GM18505 (cell line): ENCODE data around the gene TFAP2D.

Source experiments
- ATAC-seq: cut with Tn5 transposase; IDR thresholded peaks from one replicate; pipeline ENCODE4 v1.9.1; 2021; ENCODE audit not compliant: unreplicated experiment
- POLR2A ChIP-seq: IDR thresholded peaks from 4 replicates; pipeline ENCODE4 v1.6.1; 2011; ENCODE audit warnings: borderline replicate concordance; ENCODE audit not compliant: insufficient read depth, insufficient read length; ENCODE audit errors: extremely low read depth

Gene TFAP2D

DNA sequence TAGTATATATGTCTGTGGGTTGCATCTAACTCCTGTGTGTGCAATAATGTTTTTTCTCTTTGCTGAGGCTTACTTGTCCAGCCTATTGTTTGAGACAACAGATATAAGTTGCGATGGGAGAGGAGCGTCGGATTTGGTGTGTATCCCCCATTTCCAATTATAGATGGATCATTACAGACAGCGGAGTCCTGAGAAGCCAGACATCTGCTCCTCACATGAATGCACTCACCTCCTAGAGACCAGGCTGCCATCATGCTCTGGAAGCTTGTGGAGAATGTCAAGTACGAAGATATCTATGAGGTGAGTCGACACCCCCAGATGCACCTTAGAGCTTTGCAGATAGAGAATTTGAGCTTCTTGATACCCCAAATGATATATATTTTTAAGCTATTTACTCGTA lies 105.3 kb downstream of the TFAP2D start, which contains the start of gene TFAP2B:
TFAP2B (plus strand) TSS at position 199 of the 400 bp plus-strand sequence; CDS start at position 220, 21 bp downstream.
- ATAC-seq, result no peak
- no peak for TF ChIP-seq POLR2A

DNA sequence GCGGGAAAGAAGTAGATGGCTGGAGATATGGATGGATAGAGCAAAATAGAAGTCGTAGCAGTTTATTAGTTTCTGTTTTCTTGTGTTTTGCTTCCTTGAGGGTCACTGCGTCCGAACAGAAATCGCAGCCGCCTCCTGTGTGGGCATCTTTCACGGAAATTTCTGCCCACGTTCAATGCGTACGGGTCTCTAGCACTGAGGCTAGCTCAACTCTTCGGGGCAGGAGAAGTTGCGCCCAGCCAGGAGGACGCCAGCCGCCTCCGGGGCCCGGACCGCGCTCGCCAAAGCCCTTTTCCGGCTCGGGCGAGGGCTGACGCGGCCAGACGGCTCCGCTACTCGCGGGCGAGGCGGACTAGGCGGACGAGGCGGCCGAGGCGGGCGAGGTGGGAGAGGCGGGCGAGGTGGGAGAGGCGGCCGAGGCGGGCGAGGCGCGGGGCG lies 106.2 kb downstream of the TFAP2D start:
- no peak for TF ChIP-seq POLR2A
- ATAC-seq, result no peak

DNA sequence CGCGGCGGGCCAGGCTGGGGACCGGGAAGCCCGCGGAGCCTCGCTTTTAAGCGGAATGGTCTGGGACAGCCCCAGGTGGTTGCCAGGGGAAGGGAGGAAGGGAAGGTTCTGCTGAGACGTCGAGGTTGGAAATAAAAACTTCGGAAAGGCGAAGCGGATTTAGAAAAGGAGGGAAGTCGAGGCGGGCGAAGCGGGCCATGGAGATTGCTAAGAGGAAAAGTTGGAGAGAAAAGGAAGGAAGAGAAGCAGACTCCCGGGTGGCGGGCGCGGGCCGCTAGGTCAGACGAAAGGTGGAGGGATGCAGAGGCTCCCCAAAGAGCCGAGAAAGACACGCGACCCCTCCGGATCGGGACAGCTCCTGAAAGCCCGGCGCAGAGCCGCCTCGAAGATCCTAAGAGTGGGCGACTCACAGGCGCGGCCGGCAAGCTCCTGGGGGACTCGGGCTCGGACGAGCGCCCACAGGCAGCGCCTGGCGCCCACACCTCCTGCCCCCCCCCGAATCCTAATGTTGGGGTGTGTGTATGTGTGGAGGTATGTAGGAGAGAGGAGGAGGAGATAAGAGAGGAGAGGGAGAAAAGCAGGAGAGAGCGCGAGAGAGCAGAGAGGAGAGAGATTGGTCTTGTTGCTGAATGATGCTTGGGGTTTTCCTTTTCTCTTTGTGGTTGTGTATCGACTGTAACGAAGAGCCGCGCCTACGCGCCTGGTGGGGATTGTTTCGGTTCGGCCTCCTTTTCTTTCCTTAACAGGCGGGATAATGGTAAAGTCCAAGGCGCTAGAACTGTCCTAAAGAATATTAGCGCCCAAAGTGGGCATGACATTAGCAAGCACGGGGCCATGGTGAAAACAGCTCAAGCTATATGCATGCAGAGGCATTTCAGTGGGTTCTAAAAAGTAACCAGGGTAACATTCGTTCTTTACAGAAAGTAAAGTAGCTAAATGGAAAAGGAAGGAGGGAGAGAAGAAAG lies 106.9 kb downstream of the TFAP2D start:
- no peak for ATAC-seq
- TF ChIP-seq POLR2A, result no peak

DNA sequence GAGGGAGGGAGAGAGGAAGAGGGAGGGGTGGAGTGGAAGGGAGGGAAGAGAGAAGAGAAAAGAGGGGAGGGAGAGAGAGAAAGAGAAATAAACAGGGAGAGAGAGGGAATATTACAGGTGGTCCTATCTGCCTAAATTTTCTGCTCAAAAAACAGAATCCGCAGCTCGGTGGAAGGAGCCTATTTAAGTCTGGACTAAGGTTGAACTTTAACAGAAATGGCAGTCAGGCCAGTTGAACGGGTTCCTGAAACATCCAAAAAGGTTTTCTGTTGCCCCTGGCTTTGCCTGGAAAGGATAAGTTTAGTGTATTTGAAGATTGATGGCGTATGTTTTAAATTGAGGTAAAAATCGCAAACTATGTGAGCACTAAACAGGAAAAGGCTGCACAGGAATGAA lies 107.5 kb downstream of the TFAP2D start:
- no peak for ATAC-seq
- no peak for TF ChIP-seq POLR2A

GRCh38 chr6:50821441-50822077 lies 108.2 kb downstream of the TFAP2D start:
- no peak for ATAC-seq
- TF ChIP-seq POLR2A, result no peak

- ATAC-seq, result no peak
- no peak for TF ChIP-seq POLR2A
These were observed 108.8 kb downstream of the TFAP2D start for GRCh38 chr6:50822078-50822476.
